Middle frontal gyrus (tissue), 1 donor: ENCODE data around the gene GBX1.

Experiments
- DNase-seq: peaks from one replicate; pipeline ENCODE4 v3.0.0-alpha.2; 2015; ENCODE audit warnings: low spot score; ENCODE audit errors: extremely low spot score

Gene GBX1

GRCh38 chr7:151115121-151115835 lies 52.2 kb downstream of the GBX1 start:
- no peak for DNase-seq

- no peak for DNase-seq
Measured at GRCh38 chr7:151114151-151115090, 53.1 kb downstream of the GBX1 start.

GRCh38 chr7:151113344-151114150 lies 53.9 kb downstream of the GBX1 start:
- DNase-seq = no peak

- DNase-seq = peak; percentile 45
Measured at GRCh38 chr7:151110941-151111645, 56.4 kb downstream of the GBX1 start.

- DNase-seq = no peak
Measured at GRCh38 chr7:151110236-151110940, 57.1 kb downstream of the GBX1 start.

- no peak for DNase-seq
Measured at GRCh38 chr7:151109094-151110048, 58.1 kb downstream of the GBX1 start.

- no peak for DNase-seq
Measured at GRCh38 chr7:151107882-151108281, 59.6 kb downstream of the GBX1 start.

- no peak for DNase-seq
Measured at GRCh38 chr7:151104411-151105235, 62.9 kb downstream of the GBX1 start.

GRCh38 chr7:151103973-151104372 lies 63.5 kb downstream of the GBX1 start:
- no peak for DNase-seq

- DNase-seq = no peak
Measured at GRCh38 chr7:151102991-151103390, 64.5 kb downstream of the GBX1 start.

GRCh38 chr7:151101621-151102396 lies 65.7 kb downstream of the GBX1 start:
- no peak for DNase-seq

GRCh38 chr7:151100921-151101320 lies 66.6 kb downstream of the GBX1 start:
- DNase-seq = no peak

- DNase-seq = no peak
Measured at GRCh38 chr7:151099486-151100211, 67.8 kb downstream of the GBX1 start.
